ENCODE measurements around the gene FTO.

GRCh38 chr16:53821487-53821886 is 117.5 kb downstream of the FTO start:
- TF ChIP-seq CTCF (IDR thresholded peaks at IDR 0.05) (no peak), POLR2A (IDR thresholded peaks at IDR 0.05) (no peak), POLR2AphosphoS5 (IDR thresholded peaks at IDR 0.05; ENCODE audit: insufficient read depth in 1 of 2, low read depth in 1 of 2) (no peak)
